Suprapubic skin (tissue), 4 donors: ENCODE results near the gene ASIC4. TPM values are rescaled to one million over a fixed set of nuclear protein-coding genes. Genes with fewer than 3 reads are reported as not detected.

Experiments used
- DNase-seq, 2 donors: peaks; one replicate each; pipeline ENCODE4 v3.0.0-alpha.2; 2019; ENCODE audit warnings: low spot score in 2 of 2
- H3K27ac ChIP-seq: fragments of 200-600 bp; sonication (generic); one replicate; pipeline ENCODE4 v1.5.1; 2019
- H3K27me3 ChIP-seq: fragments of 200-600 bp; sonication (generic); one replicate; pipeline ENCODE4 v1.5.1; 2019
- H3K36me3 ChIP-seq: fragments of 200-600 bp; sonication (generic); one replicate; pipeline ENCODE4 v1.5.1; 2019
- H3K4me1 ChIP-seq: fragments of 200-600 bp; sonication (generic); one replicate; pipeline ENCODE4 v1.5.1; 2019
- H3K4me3 ChIP-seq: fragments of 200-600 bp; sonication (generic); one replicate; pipeline ENCODE4 v1.5.1; 2019; ENCODE audit warnings: mild to moderate bottlenecking
- H3K9me3 ChIP-seq: fragments of 200-600 bp; sonication (generic); one replicate; pipeline ENCODE4 v1.5.1; 2019
- EP300 ChIP-seq: sonication (generic); formaldehyde crosslinking; IDR thresholded peaks from one replicate; pipeline ENCODE4 v1.6.1; 2017; ENCODE audit warnings: antibody characterized with exemption
- POLR2A ChIP-seq, 2 donors: fragments of 450-650 bp; IDR thresholded peaks; one replicate each; pipeline ENCODE4 v1.6.1; 2017; ENCODE audit warnings: antibody characterized with exemption in 2 of 2, mild to moderate bottlenecking in 2 of 2, moderate library complexity in 2 of 2
- POLR2AphosphoS5 ChIP-seq, 3 donors: sonication (generic); formaldehyde crosslinking; IDR thresholded peaks; one replicate each; pipeline ENCODE4 v1.6.1; 2017; ENCODE audit warnings: antibody characterized with exemption in 3 of 3
- WGBS: methylation state at CpG from one replicate; pipeline ENCODE4 v1.1.5; 2018; 5-methylcytosine and 5-hydroxymethylcytosine counted together
- total RNA-seq, 4 donors: library from RNA; depleted of rRNA; stranded (reverse); fragments of >200 nt; gene quantifications; one replicate each; pipeline ENCODE4 v1.1.0, GENCODE V29; 2016
- TF ChIP-seq, protein P1 (sequence below), 2 donors: fragments of 200-600 bp in 1 of 2; fragments of 450-650 bp in 1 of 2; sonication (generic) in 1 of 2; IDR thresholded peaks; one replicate each; pipeline ENCODE4 v1.5.1; 2016 to 2019; ENCODE audit warnings: antibody characterized with exemption in 2 of 2, mild to moderate bottlenecking in 1 of 2, moderate library complexity in 1 of 2

The ASIC4 gene
- total RNA-seq, 4 donors from 2014 or later, result not detected

DNA sequence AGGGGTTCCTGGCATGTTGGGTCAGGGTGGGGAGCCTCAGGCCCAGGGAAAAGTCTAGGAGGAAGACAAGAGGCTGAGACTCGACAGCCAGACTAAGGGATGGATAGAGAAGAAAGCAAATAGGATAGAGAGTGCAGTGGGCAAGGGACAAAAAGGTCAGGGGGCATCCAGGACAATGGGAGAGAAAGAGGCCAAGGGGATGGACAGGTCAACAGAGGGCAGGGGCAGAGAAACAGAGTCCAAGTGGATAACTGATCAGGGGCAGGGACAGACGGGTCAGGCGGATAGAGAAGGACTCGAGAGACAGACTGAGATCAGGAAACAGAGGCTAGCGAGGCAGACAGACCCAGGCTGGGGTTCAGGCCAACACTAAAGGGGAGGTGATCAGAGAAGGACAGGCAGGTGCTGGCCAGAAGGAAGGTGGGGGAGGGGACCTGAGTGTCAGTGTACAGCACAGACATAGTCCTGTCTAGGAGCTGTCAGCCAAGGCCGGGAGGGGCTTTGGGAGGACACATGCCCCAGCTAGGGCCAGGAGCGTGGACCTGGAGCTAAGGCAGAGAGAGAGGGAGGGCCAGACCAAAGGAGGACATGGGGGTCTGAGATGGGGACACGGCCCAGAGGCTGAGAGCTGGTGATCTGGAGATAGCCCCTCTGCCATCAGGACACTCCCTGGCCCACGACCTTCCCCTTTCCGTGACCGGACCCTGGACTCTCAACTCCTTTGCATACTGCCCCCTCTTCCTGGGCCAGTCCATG lies 12.2 kb downstream of the ASIC4 start:
- no peaks in the 10 kb centered on the region for H3K36me3 ChIP-seq
- H3K27me3 ChIP-seq, result peaks cover 89% of the 10 kb centered on the region
- DNase-seq, result no peak
- WGBS, result 68% methylated on average over 9 of the region's 11 CpGs
- peaks cover 21% of the 10 kb centered on the region for H3K4me1 ChIP-seq
- no peak overlapping the region for H3K27ac ChIP-seq
- H3K9me3 ChIP-seq, result no peaks in the 10 kb centered on the region
- no peak overlapping the region for H3K4me3 ChIP-seq
- TF ChIP-seq POLR2AphosphoS5 (IDR thresholded peaks at IDR 0.05), result no peak
- TF ChIP-seq, protein P1, sequence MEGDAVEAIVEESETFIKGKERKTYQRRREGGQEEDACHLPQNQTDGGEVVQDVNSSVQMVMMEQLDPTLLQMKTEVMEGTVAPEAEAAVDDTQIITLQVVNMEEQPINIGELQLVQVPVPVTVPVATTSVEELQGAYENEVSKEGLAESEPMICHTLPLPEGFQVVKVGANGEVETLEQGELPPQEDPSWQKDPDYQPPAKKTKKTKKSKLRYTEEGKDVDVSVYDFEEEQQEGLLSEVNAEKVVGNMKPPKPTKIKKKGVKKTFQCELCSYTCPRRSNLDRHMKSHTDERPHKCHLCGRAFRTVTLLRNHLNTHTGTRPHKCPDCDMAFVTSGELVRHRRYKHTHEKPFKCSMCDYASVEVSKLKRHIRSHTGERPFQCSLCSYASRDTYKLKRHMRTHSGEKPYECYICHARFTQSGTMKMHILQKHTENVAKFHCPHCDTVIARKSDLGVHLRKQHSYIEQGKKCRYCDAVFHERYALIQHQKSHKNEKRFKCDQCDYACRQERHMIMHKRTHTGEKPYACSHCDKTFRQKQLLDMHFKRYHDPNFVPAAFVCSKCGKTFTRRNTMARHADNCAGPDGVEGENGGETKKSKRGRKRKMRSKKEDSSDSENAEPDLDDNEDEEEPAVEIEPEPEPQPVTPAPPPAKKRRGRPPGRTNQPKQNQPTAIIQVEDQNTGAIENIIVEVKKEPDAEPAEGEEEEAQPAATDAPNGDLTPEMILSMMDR (IDR thresholded peaks at IDR 0.05), result no peak
- TF ChIP-seq POLR2A (IDR thresholded peaks at IDR 0.05), result no peak
- TF ChIP-seq EP300, result no peak

DNA sequence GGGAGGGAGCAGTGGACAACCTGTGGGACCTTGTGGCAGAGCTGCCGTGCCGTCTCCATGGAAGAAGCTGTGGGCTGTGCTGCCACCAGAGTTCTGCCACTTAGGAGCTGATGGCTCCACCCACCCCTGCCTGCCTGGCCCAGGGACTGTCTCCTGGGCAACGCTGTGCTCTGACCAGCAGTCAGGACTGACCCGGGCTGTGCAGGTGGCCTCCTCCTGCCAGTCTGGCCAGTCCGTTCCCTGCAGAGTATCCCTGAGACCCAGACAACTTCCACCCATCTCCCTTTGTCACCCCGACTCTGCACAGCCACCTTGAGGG lies 12.8 kb downstream of the ASIC4 start:
- WGBS, result 52% methylated on average over 3 of the region's 6 CpGs
- H3K4me1 ChIP-seq, result peaks cover 19% of the 10 kb centered on the region
- H3K4me3 ChIP-seq, result no peak overlapping the region
- no peaks in the 10 kb centered on the region for H3K36me3 ChIP-seq
- H3K27me3 ChIP-seq, result peaks cover 89% of the 10 kb centered on the region
- no peak for TF ChIP-seq EP300
- no peak for TF ChIP-seq POLR2A (IDR thresholded peaks at IDR 0.05)
- TF ChIP-seq, protein P1 (IDR thresholded peaks at IDR 0.05), result no peak
- no peak for TF ChIP-seq POLR2AphosphoS5 (IDR thresholded peaks at IDR 0.05)
- H3K27ac ChIP-seq, result no peak overlapping the region
- no peak for DNase-seq
- no peaks in the 10 kb centered on the region for H3K9me3 ChIP-seq

DNA sequence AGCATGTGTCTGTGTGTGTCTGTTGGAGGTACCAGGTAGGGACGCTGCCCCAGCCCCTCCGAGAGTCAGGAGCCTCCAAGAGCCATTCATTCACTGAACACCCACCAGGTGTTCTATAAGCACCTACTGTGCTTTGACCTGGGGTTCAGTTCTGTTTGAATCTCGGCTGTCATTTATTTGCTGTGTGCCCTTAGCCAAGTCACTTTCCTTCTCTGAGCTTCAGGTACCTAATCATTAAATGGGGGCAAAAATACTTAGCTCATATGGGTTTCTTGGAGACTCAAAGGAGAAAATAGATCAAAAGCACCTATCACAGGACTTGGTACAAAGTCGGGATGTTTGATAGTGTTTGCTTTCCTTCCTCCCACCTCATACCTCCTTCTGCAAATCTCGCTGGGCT lies 13.2 kb downstream of the ASIC4 start:
- TF ChIP-seq POLR2AphosphoS5 (IDR thresholded peaks at IDR 0.05), result no peak
- TF ChIP-seq, protein P1 (IDR thresholded peaks at IDR 0.05), result no peak
- TF ChIP-seq EP300, result no peak
- no peak for TF ChIP-seq POLR2A (IDR thresholded peaks at IDR 0.05)
- peaks cover 88% of the 10 kb centered on the region for H3K27me3 ChIP-seq
- 54% methylated on average over 5 of the region's 5 CpGs for WGBS

DNA sequence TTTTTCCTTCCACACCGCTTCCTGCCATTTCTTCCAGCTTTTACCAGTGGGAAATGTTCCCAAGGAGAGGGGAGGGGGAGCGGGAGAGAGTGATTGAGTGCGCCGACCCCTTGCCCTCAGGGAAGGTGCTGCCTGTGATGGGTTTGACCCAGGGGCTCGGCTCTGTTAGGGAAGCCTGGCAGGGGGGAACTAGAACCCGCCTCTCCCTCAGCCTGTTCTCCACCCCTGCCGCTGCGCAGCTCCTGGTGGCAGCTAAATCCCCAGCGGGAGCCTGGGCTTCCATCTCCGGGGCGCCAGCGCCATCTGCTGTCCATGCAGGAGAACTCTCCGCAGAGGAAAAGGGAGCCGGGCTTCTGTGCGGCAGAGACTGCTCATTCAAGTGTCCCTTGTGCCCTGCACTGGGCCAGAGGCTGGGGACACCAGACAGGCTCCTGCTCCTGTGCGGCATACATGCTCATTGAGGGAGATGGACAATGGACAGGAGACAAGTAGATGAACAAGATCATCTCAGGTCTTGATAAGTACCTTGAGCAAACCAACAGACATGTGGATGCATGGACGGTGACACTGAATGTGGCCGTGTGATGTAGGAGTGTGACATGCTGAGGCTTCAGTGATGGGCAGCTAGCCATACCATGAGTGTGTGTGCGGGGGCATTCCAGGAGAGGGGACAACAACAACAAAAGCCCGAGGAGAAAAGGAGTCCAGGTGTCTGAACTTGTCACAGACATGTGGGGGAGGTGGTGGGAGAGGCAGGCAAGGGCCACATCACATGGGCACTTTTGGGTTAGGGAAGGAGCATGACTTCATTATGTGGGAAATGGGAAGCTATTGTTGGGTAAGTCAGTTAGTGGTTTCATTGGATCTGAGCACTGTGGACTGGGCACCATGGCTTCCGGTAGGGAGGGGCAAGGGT lies 16.0 kb downstream of the ASIC4 start:
- H3K9me3 ChIP-seq, result no peaks in the 10 kb centered on the region
- DNase-seq, result peak; percentile 88 to 92
- 15% methylated on average over 21 of the region's 21 CpGs for WGBS
- H3K27me3 ChIP-seq, result peaks cover 60% of the 10 kb centered on the region
- TF ChIP-seq, protein P1 (IDR thresholded peaks at IDR 0.05), result peak; percentile 94 to 95
- no peak for TF ChIP-seq EP300
- H3K27ac ChIP-seq, result no peak overlapping the region
- H3K4me3 ChIP-seq, result no peak overlapping the region
- peaks cover 5% of the 10 kb centered on the region for H3K4me1 ChIP-seq
- H3K36me3 ChIP-seq, result no peaks in the 10 kb centered on the region

More for the DNA sequence above, 13.2 kb downstream of the ASIC4 start:
- Histone ChIP-seq H3K36me3 (no peaks in the 10 kb centered on the region), H3K9me3 (no peaks in the 10 kb centered on the region), H3K4me3 (no peak overlapping the region), H3K27ac (no peak overlapping the region), H3K4me1 (peaks cover 15% of the 10 kb centered on the region)
- no peak for DNase-seq
